T-helper 1 cell treated with Interleukin-12 subunit alpha and Interleukin-12 subunit beta and Interleukin-4 antibody, amounts not matched to agents 30 μg/mL and 1 μg/mL, for 36 hours (primary cell): ENCODE data around the gene GARNL3.

ENCODE experiments used
- H3K27ac Mint-ChIP-seq: one replicate; pipeline ENCODE4 v1.8.0; 2021; ENCODE audit warnings: mild to moderate bottlenecking, mixed read lengths
- H3K27me3 Mint-ChIP-seq: one replicate; pipeline ENCODE4 v1.8.0; 2021; ENCODE audit warnings: low read depth, mixed read lengths
- H3K36me3 Mint-ChIP-seq: one replicate; pipeline ENCODE4 v1.8.0; 2021; ENCODE audit warnings: low read depth, mixed read lengths
- H3K4me1 Mint-ChIP-seq: one replicate; pipeline ENCODE4 v1.8.0; 2021; ENCODE audit warnings: low read depth, mixed read lengths
- H3K4me3 Mint-ChIP-seq: one replicate; pipeline ENCODE4 v1.8.0; 2021; ENCODE audit warnings: mild to moderate bottlenecking, moderate library complexity, mixed read lengths
- H3K9me3 Mint-ChIP-seq: one replicate; pipeline ENCODE4 v1.8.0; 2021; ENCODE audit warnings: mixed read lengths

GARNL3 gene

DNA sequence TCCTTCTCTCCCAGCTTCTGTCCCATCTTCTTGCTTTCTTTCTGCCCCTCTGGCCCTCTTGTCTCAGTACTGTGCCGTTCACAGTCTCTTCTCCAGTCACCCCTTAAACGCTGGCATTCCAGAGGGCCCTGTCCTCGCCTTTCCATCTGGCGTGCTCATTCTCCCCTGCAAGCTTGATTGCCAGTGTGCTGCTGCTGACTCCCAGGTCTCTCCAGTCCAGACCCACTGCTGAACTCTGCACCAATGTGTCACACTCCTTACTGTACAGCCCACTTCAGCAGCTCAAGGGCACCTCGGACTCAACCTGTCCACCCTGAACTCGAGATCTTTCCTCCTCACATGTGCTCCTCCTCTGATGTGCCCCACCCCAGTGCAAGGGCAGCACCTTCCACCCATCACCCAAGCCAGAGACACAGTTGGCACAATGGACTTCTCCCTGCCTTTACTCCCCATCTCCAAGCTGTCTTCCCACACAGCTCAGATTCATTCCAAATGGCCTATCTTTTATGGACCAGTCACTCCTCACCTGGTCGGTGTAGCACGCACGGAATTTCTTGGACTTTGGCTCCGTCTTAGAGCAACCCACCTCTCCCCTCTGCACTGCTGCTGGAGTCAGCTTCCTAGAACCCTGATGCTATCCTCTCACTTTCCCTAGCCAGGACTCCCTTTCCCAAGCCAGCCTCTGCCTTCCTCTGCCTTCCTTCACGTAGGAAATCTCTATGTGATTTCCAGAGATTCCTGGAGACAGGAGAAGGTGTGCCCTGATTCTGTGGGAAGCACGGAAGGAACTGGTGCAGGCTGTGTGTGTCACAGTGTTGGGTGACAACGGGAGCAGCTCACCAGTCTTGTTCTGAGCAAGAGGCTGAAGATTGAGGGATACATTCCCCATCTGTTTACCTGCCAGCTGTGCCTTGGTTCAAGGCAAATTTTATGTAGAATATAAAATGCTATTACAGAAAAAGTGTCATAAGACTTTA, 106.4 kb downstream of the GARNL3 start:
- peaks cover 64% of the 10 kb centered on the region for H3K27me3 Mint-ChIP-seq

GRCh38 chr9:127380479-127380878, 115.9 kb downstream of the GARNL3 start:
- no peak overlapping the region for H3K4me3 Mint-ChIP-seq
- H3K9me3 Mint-ChIP-seq = peaks cover 14% of the 10 kb centered on the region
- H3K27ac Mint-ChIP-seq = no peak overlapping the region
- H3K4me1 Mint-ChIP-seq = no peaks in the 10 kb centered on the region
- peaks cover 3% of the 10 kb centered on the region for H3K36me3 Mint-ChIP-seq
- peaks cover 60% of the 10 kb centered on the region for H3K27me3 Mint-ChIP-seq

More for the DNA sequence above, 106.4 kb downstream of the GARNL3 start:
- no peak overlapping the region for H3K4me3 Mint-ChIP-seq
- no peak overlapping the region for H3K27ac Mint-ChIP-seq
- H3K36me3 Mint-ChIP-seq = no peaks in the 10 kb centered on the region
- no peaks in the 10 kb centered on the region for H3K9me3 Mint-ChIP-seq
- no peaks in the 10 kb centered on the region for H3K4me1 Mint-ChIP-seq

GRCh38 chr9:127382541-127382940, 118.0 kb downstream of the GARNL3 start:
- no peak overlapping the region for H3K27ac Mint-ChIP-seq
- H3K36me3 Mint-ChIP-seq = peaks cover 4% of the 10 kb centered on the region
- peaks cover 14% of the 10 kb centered on the region for H3K9me3 Mint-ChIP-seq
- no peak overlapping the region for H3K4me3 Mint-ChIP-seq
- H3K4me1 Mint-ChIP-seq = no peaks in the 10 kb centered on the region
- H3K27me3 Mint-ChIP-seq = peaks cover 68% of the 10 kb centered on the region

GRCh38 chr9:127384016-127384730, 119.6 kb downstream of the GARNL3 start:
- Mint-ChIP-seq H3K36me3 (peaks cover 4% of the 10 kb centered on the region), H3K27ac (no peak overlapping the region), H3K9me3 (peaks cover 13% of the 10 kb centered on the region), H3K27me3 (peaks cover 77% of the 10 kb centered on the region), H3K4me1 (peaks cover 13% of the 10 kb centered on the region), H3K4me3 (no peak overlapping the region)

DNA sequence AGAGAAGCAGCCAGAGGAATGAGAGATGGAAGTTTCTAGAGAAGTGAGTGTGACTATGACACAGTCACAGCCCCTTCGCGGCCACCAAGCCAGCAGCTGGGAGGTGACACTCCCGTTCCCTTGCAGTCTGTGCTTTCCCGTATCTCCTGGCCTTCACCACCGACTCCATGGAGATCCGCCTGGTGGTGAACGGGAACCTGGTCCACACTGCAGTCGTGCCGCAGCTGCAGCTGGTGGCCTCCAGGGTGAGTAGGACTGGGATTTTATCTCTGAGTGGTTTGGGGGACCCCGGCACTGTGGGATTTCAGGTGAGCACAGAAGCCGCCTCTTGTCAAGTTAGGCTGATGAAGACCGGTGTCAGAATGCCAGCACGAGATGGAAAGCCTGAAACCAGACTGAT, 120.3 kb downstream of the GARNL3 start:
- H3K9me3 Mint-ChIP-seq = peaks cover 8% of the 10 kb centered on the region
- H3K36me3 Mint-ChIP-seq = peaks cover 4% of the 10 kb centered on the region
- H3K4me3 Mint-ChIP-seq = no peak overlapping the region
- H3K4me1 Mint-ChIP-seq = peaks cover 17% of the 10 kb centered on the region
- no peak overlapping the region for H3K27ac Mint-ChIP-seq
- H3K27me3 Mint-ChIP-seq = peaks cover 74% of the 10 kb centered on the region

DNA sequence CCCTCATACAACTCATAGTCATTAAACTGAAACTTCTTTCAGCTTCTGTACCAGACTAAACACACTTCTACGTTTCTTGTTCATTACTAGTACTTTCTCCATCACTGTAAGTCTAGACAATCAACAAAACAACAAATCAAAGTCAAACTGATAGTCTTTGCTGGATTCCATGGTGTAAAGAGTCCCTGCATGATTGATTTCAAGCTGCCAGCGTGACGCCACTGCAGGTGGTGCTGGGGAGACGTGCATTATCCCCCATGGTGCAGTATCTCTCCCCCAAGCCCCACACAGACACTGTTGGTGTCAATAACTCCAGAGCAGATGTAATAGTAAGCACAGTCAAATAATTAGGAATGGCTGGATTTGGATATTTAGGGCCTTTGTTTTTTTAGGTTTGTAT, 121.7 kb downstream of the GARNL3 start:
- Mint-ChIP-seq H3K9me3 (no peaks in the 10 kb centered on the region), H3K4me3 (no peak overlapping the region), H3K27ac (no peak overlapping the region), H3K36me3 (peaks cover 1% of the 10 kb centered on the region), H3K4me1 (peaks cover 22% of the 10 kb centered on the region), H3K27me3 (peaks cover 73% of the 10 kb centered on the region)

- Mint-ChIP-seq H3K36me3 (peaks cover 1% of the 10 kb centered on the region), H3K27ac (no peak overlapping the region), H3K4me1 (peaks cover 22% of the 10 kb centered on the region), H3K9me3 (no peaks in the 10 kb centered on the region), H3K4me3 (no peak overlapping the region), H3K27me3 (peaks cover 72% of the 10 kb centered on the region)
These were observed 122.4 kb downstream of the GARNL3 start for GRCh38 chr9:127386981-127387380.

DNA sequence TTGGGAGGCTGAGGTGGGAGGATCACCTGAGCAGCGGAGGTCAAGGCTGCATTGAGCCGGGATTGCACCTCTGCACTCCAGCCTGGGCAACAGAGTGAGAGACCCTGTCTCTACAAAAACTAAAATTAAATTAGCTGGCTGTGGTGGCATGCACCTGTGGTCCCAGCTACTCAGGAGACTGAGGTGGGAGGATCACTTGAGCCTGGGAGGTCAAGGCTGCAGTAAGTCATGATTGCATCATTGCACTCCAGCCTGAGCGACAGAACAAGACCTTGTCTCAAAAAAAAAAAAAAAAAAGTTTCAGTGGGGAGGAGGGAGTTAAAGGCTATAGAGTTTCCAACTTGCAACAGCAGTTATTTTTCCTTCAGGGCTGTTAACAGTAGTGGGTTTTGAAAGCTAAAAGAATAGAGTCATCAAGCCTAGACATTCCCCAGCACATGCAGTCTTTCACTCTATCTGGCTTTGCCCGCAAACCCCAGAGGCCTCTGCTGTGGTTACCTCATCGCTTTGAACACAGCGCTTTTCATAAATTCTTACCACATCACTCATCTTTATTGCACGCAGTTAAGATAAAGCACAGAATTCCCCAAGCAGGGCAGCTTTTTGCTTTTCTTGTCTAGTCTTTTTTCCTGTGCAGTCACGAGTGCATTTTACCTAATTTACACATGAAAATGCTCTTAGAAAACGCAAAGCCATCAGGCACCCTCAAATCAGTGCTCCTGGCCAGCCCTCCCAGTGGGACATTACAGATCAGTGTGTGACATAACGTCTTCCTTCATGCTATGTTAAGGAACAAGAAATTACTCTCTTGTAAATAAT, 123.7 kb downstream of the GARNL3 start:
- Mint-ChIP-seq H3K36me3 (peaks cover 1% of the 10 kb centered on the region), H3K9me3 (no peaks in the 10 kb centered on the region), H3K4me1 (peaks cover 22% of the 10 kb centered on the region), H3K27me3 (peaks cover 77% of the 10 kb centered on the region), H3K27ac (peak overlapping the region; percentile 76), H3K4me3 (peak overlapping the region; percentile 38)

DNA sequence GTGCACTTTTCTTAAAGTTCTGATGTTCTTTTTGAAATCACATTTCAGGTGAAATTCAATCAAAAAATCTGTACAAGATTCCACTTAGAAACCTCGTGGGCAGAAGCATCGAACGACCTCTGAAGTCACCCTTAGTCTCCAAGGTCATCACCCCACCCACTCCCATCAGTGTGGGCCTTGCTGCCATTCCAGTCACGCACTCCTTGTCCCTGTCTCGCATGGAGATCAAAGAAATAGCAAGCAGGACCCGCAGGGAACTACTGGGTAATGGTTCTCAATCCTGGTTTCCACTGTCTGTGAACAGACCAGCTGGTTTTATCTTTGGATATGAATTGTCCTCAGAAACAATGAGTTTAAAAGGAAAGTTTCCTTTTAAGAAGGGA, 124.3 kb downstream of the GARNL3 start:
- H3K4me3 Mint-ChIP-seq = peak overlapping the region; percentile 38
- H3K36me3 Mint-ChIP-seq = peaks cover 1% of the 10 kb centered on the region
- H3K4me1 Mint-ChIP-seq = peaks cover 22% of the 10 kb centered on the region
- peak overlapping the region; percentile 76 for H3K27ac Mint-ChIP-seq
- H3K27me3 Mint-ChIP-seq = peaks cover 78% of the 10 kb centered on the region
- no peaks in the 10 kb centered on the region for H3K9me3 Mint-ChIP-seq

DNA sequence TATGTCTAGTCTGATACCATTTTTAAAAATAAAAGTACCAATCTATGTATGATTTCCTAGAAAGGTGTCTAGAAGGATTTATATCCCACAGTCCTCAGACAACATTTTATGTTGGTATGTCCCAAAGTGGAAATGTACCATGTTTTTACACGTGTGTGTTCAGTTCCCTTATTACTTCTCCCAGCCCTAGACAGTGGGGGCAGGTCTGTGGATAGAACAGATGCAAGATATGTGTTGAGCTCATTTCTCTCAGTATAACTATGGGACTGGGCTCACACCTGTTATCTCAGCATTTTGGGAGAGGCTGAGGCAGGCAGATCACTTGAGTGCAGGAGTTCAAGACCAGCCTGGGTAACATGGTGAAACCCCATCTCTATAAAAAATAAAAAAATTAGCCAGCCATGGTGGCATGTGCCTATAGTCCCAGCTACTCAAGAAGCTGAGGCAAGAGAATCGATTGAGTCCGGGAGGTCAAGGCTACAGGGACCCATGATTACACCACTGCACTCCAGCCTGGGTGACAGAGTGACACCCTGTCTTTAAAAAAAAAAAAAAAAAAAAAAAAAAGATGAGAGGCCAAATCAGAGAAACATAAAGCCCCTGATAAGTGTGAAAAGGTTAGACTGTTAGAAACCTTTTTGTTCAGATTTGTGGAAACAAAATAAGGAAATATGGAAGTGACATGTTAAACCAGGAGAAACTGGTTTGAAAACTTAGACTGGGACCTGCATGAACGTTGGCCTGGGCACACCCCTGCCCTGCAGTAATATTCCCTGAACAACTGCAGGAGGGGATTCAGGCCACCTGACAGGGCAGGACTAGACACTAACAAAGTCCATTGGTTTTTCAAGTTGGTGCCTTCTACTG, 125.0 kb downstream of the GARNL3 start:
- Mint-ChIP-seq H3K27me3 (peaks cover 76% of the 10 kb centered on the region), H3K4me3 (no peak overlapping the region), H3K27ac (no peak overlapping the region), H3K4me1 (peaks cover 22% of the 10 kb centered on the region), H3K36me3 (peaks cover 1% of the 10 kb centered on the region), H3K9me3 (no peaks in the 10 kb centered on the region)

- Mint-ChIP-seq H3K27me3 (peaks cover 76% of the 10 kb centered on the region), H3K27ac (no peak overlapping the region), H3K9me3 (no peaks in the 10 kb centered on the region), H3K4me3 (no peak overlapping the region), H3K36me3 (peaks cover 1% of the 10 kb centered on the region), H3K4me1 (peaks cover 22% of the 10 kb centered on the region)
These were observed 125.6 kb downstream of the GARNL3 start for GRCh38 chr9:127390248-127390545.

DNA sequence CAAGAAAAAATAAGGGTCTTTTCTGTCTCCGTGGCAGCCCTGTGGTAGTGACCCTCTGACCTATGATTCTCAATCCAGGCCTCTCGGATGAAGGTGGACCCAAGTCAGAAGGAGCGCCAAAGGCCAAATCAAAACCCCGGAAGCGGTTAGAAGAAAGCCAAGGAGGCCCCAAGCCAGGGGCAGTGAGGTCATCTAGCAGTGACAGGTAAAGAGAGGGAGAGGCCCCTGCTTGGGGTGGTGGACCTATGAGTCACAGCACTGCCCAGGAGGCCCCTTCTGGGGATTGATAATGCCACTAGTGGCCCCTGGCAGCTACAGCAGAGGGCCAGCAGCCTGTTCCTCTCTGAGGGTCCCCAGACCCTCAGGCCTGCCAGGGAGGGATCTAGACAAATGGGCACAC, 126.0 kb downstream of the GARNL3 start:
- H3K36me3 Mint-ChIP-seq = peaks cover 1% of the 10 kb centered on the region
- no peak overlapping the region for H3K4me3 Mint-ChIP-seq
- no peaks in the 10 kb centered on the region for H3K9me3 Mint-ChIP-seq
- peaks cover 22% of the 10 kb centered on the region for H3K4me1 Mint-ChIP-seq
- H3K27me3 Mint-ChIP-seq = peaks cover 76% of the 10 kb centered on the region
- no peak overlapping the region for H3K27ac Mint-ChIP-seq

GRCh38 chr9:127392166-127392565, 127.6 kb downstream of the GARNL3 start:
- H3K27ac Mint-ChIP-seq = no peak overlapping the region
- H3K9me3 Mint-ChIP-seq = no peaks in the 10 kb centered on the region
- H3K4me1 Mint-ChIP-seq = peaks cover 25% of the 10 kb centered on the region

GRCh38 chr9:127392976-127393375, 128.4 kb downstream of the GARNL3 start:
- Mint-ChIP-seq H3K27ac (no peak overlapping the region), H3K36me3 (no peaks in the 10 kb centered on the region), H3K4me3 (no peak overlapping the region), H3K9me3 (no peaks in the 10 kb centered on the region), H3K4me1 (peaks cover 25% of the 10 kb centered on the region), H3K27me3 (peaks cover 69% of the 10 kb centered on the region)

More at GRCh38 chr9:127392166-127392565, 127.6 kb downstream of the GARNL3 start:
- Mint-ChIP-seq H3K4me3 (no peak overlapping the region), H3K27me3 (peaks cover 69% of the 10 kb centered on the region), H3K36me3 (no peaks in the 10 kb centered on the region)
